H9 (cell line): ENCODE results near the gene TUNAR. TPM values are rescaled to one million over a fixed set of nuclear protein-coding genes. Genes with fewer than 3 reads are reported as not detected.

Experiments
- DNase-seq: peaks from one replicate; pipeline ENCODE4 v3.0.0-alpha.2; 2017
- H2AFZ ChIP-seq: one replicate; pipeline ENCODE4 v1.6.1; 2013; ENCODE audit warnings: mild to moderate bottlenecking, low read length, control low read depth, moderate library complexity
- H2AK5ac ChIP-seq: 2 replicates; pipeline ENCODE4 v1.6.1; 2013; ENCODE audit warnings: low read length, control low read depth, mixed read lengths; ENCODE audit not compliant: insufficient read length
- H2BK120ac ChIP-seq: one replicate; pipeline ENCODE4 v1.6.1; 2013; ENCODE audit warnings: low read depth, mild to moderate bottlenecking, low read length, control low read depth, inconsistent platforms; ENCODE audit not compliant: poor library complexity, severe bottlenecking
- H2BK12ac ChIP-seq: 2 replicates; pipeline ENCODE4 v1.6.1; 2013; ENCODE audit warnings: low read length, control low read depth, mixed read lengths, low read depth; ENCODE audit not compliant: insufficient read length
- H2BK15ac ChIP-seq: 2 replicates; pipeline ENCODE4 v1.6.1; 2013; ENCODE audit warnings: low read depth, low read length, control low read depth
- H2BK20ac ChIP-seq: one replicate; pipeline ENCODE4 v1.6.1; 2013; ENCODE audit warnings: low read depth, mild to moderate bottlenecking, low read length, control low read depth, inconsistent platforms; ENCODE audit not compliant: poor library complexity, severe bottlenecking
- H2BK5ac ChIP-seq: 2 replicates; pipeline ENCODE4 v1.6.1; 2013; ENCODE audit warnings: low read length, control low read depth, mixed read lengths; ENCODE audit not compliant: insufficient read length
- H3K14ac ChIP-seq: 2 replicates; pipeline ENCODE4 v1.6.1; 2013; ENCODE audit warnings: low read length, control low read depth; ENCODE audit not compliant: insufficient read depth
- H3K18ac ChIP-seq: 2 replicates; pipeline ENCODE4 v1.6.1; 2013; ENCODE audit warnings: low read depth, mild to moderate bottlenecking, mixed read lengths, low read length, control low read depth; ENCODE audit not compliant: insufficient read length
- H3K23ac ChIP-seq: 2 replicates; pipeline ENCODE4 v1.6.1; 2013; ENCODE audit warnings: low read length, control low read depth, mixed read lengths, low read depth; ENCODE audit not compliant: insufficient read length
- H3K23me2 ChIP-seq: 2 replicates; pipeline ENCODE4 v1.6.1; 2013; ENCODE audit warnings: low read depth, mild to moderate bottlenecking, mixed read lengths, low read length, control low read depth; ENCODE audit not compliant: insufficient read length, poor library complexity, severe bottlenecking
- H3K27ac ChIP-seq: 2 replicates; pipeline ENCODE4 v1.5.1; 2013; ENCODE audit warnings: low read length, control low read depth, mixed read lengths, low read depth; ENCODE audit not compliant: insufficient read length
- H3K27me3 ChIP-seq: 2 replicates; pipeline ENCODE4 v1.6.1; 2013; ENCODE audit warnings: low read length, control low read depth, inconsistent platforms; ENCODE audit not compliant: insufficient read depth
- H3K4ac ChIP-seq: 2 replicates; pipeline ENCODE4 v1.6.1; 2013; ENCODE audit warnings: low read depth, mild to moderate bottlenecking, control low read depth, inconsistent platforms, low read length, moderate library complexity
- H3K4me1 ChIP-seq: 2 replicates; pipeline ENCODE4 v1.6.1; 2013; ENCODE audit warnings: low read length, control low read depth, inconsistent platforms; ENCODE audit not compliant: insufficient read depth
- H3K4me2 ChIP-seq: 2 replicates; pipeline ENCODE4 v1.6.1; 2013; ENCODE audit warnings: low read length, control low read depth, mixed read lengths; ENCODE audit not compliant: insufficient read length, insufficient read depth
- H3K56ac ChIP-seq: 2 replicates; pipeline ENCODE4 v1.6.1; 2013; ENCODE audit warnings: low read depth, mild to moderate bottlenecking, mixed read lengths, low read length, control low read depth; ENCODE audit not compliant: insufficient read length
- H3K79me1 ChIP-seq: 2 replicates; pipeline ENCODE4 v1.6.1; 2013; ENCODE audit warnings: low read depth, mild to moderate bottlenecking, moderate library complexity, low read length, control low read depth, inconsistent platforms; ENCODE audit not compliant: insufficient read depth, poor library complexity, severe bottlenecking
- H3K79me2 ChIP-seq: 2 replicates; pipeline ENCODE4 v1.6.1; 2013; ENCODE audit warnings: low read length, control low read depth, inconsistent platforms; ENCODE audit not compliant: insufficient read depth
- H3K9ac ChIP-seq: 2 replicates; pipeline ENCODE4 v1.6.1; 2013; ENCODE audit warnings: low read length, control low read depth, mixed read lengths; ENCODE audit not compliant: insufficient read length; ENCODE audit errors: extremely low read depth
- H3K9me3 ChIP-seq: one replicate; pipeline ENCODE4 v1.6.1; 2013; ENCODE audit warnings: low read depth, low read length, inconsistent platforms; ENCODE audit not compliant: control insufficient read depth
- H3T11ph ChIP-seq: one replicate; pipeline ENCODE4 v1.6.1; 2013; ENCODE audit warnings: mild to moderate bottlenecking, low read length, control low read depth, inconsistent platforms
- H4K20me1 ChIP-seq: one replicate; pipeline ENCODE4 v1.6.1; 2013; ENCODE audit not compliant: control insufficient read depth, insufficient read length, insufficient read depth
- H4K5ac ChIP-seq: 2 replicates; pipeline ENCODE4 v1.6.1; 2013; ENCODE audit warnings: low read depth, mild to moderate bottlenecking, mixed read lengths, low read length, control low read depth; ENCODE audit not compliant: insufficient read length
- H4K8ac ChIP-seq: replicated peaks from 2 replicates; pipeline ENCODE4 v1.6.1; 2013; ENCODE audit warnings: low read length, control low read depth, mixed read lengths, low read depth; ENCODE audit not compliant: insufficient read length
- H4K91ac ChIP-seq: 2 replicates; pipeline ENCODE4 v1.6.1; 2013; ENCODE audit warnings: low read depth, mild to moderate bottlenecking, moderate library complexity, mixed read lengths, low read length, control low read depth; ENCODE audit not compliant: insufficient read length
- H3K27ac Mint-ChIP-seq, 3 experiments: 2 replicates in 2 of 3; 3 replicates in 1 of 3; pipeline ENCODE4 v1.8.0; 2020 to 2021; ENCODE audit warnings: mixed read lengths in 3 of 3, mild to moderate bottlenecking in 1 of 3, moderate library complexity in 1 of 3
- H3K27me3 Mint-ChIP-seq: 2 replicates; pipeline ENCODE4 v1.8.0; 2021; ENCODE audit warnings: low read depth, mild to moderate bottlenecking, moderate library complexity, mixed read lengths
- H3K36me3 Mint-ChIP-seq, 3 experiments: 2 replicates in 2 of 3; 3 replicates in 1 of 3; pipeline ENCODE4 v1.8.0; 2020 to 2021; ENCODE audit warnings: low read depth in 3 of 3, mixed read lengths in 3 of 3; ENCODE audit not compliant: insufficient read depth in 1 of 3
- H3K4me1 Mint-ChIP-seq, 2 experiments: 2 replicates each; pipeline ENCODE4 v1.8.0; 2020; ENCODE audit warnings: mixed read lengths in 2 of 2
- H3K4me3 Mint-ChIP-seq, 2 experiments: 2 replicates in 1 of 2; 3 replicates in 1 of 2; pipeline ENCODE4 v1.8.0; 2020 to 2021; ENCODE audit warnings: mild to moderate bottlenecking in 2 of 2, mixed read lengths in 2 of 2, moderate library complexity in 1 of 2
- H3K9me3 Mint-ChIP-seq, 2 experiments: 2 replicates in 1 of 2; 3 replicates in 1 of 2; pipeline ENCODE4 v1.8.0; 2020; ENCODE audit warnings: mild to moderate bottlenecking in 2 of 2, mixed read lengths in 2 of 2, moderate library complexity in 1 of 2
- WGBS: extraction: QIAGEN DNeasy Blood & Tissue Kit; methylation state at CpG from one replicate; pipeline ENCODE4 v1.1.7; 2013; ENCODE audit warnings: missing lambda C conversion rate, low lambda C conversion rate, mixed read lengths; ENCODE audit not compliant: insufficient read length; ENCODE audit errors: extremely low coverage; 5-methylcytosine and 5-hydroxymethylcytosine counted together
- total RNA-seq: library from RNA; stranded (reverse); gene quantifications from 2 replicates; pipeline ENCODE4 v1.2.1, GENCODE V29; 2021
- TF ChIP-seq, protein P1 (sequence below): fragments of 200-600 bp; sonication (generic); conservative IDR thresholded peaks from 3 replicates; pipeline ENCODE4 v1.8.0; 2021; ENCODE audit warnings: antibody characterized with exemption, mild to moderate bottlenecking

TUNAR gene
- total RNA-seq, 1 experiment from 2014 or later = 26.2 TPM

DNA sequence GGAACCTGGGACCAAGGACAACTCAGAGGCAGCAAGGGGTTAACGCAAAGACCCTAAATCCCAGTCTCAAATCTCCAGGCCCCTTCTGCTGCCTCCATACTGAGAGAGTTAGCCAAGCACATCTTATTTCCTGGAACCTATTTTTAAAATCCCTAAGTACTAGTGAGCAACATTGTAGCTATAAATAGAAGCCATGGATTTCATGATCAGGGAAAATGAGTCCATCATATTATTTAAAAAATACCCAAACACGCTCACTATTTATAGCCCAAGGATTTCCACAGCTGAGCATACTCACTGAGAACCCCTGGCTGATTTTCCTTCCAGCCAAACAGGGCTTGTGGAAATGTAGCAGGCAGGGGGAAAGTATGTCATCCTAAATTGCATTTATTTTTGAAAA lies 19.4 kb upstream of the TUNAR start:
- Histone ChIP-seq H3K23ac (no peak overlapping the region), H4K91ac (no peak overlapping the region), H3K4ac (no peak overlapping the region), H4K8ac (no peak overlapping the region), H2AK5ac (no peak overlapping the region), H2AFZ (no peak overlapping the region), H3K79me2 (no peaks in the 10 kb centered on the region), H3K18ac (no peak overlapping the region), H3K27me3 (no peaks in the 10 kb centered on the region), H4K5ac (no peak overlapping the region), H2BK12ac (no peak overlapping the region), H3K4me2 (no peak overlapping the region), H3K14ac (no peak overlapping the region), H2BK15ac (no peak overlapping the region), H4K20me1 (no peaks in the 10 kb centered on the region), H3K56ac (no peak overlapping the region), H3K23me2 (peaks cover 3% of the 10 kb centered on the region), H2BK120ac (no peak overlapping the region), H3K4me1 (no peaks in the 10 kb centered on the region), H3K27ac (no peak overlapping the region), H2BK5ac (no peak overlapping the region), H2BK20ac (no peak overlapping the region), H3T11ph (no peak overlapping the region), H3K79me1 (no peaks in the 10 kb centered on the region), H3K9me3 (no peaks in the 10 kb centered on the region), H3K9ac (no peak overlapping the region)
- no CpG with 5 or more reads among the region's 2 CpGs for whole genome bisulfite sequencing
- Mint-ChIP-seq H3K36me3 (no peaks in the 10 kb centered on the region), H3K9me3 (no peaks in the 10 kb centered on the region), H3K4me3 (no peak overlapping the region), H3K4me1 (no peaks in the 10 kb centered on the region), H3K27me3 (peaks cover 3% of the 10 kb centered on the region; the same call in 1 of the 2 replicates), H3K27ac (no peak overlapping the region)
- TF ChIP-seq, protein P1, sequence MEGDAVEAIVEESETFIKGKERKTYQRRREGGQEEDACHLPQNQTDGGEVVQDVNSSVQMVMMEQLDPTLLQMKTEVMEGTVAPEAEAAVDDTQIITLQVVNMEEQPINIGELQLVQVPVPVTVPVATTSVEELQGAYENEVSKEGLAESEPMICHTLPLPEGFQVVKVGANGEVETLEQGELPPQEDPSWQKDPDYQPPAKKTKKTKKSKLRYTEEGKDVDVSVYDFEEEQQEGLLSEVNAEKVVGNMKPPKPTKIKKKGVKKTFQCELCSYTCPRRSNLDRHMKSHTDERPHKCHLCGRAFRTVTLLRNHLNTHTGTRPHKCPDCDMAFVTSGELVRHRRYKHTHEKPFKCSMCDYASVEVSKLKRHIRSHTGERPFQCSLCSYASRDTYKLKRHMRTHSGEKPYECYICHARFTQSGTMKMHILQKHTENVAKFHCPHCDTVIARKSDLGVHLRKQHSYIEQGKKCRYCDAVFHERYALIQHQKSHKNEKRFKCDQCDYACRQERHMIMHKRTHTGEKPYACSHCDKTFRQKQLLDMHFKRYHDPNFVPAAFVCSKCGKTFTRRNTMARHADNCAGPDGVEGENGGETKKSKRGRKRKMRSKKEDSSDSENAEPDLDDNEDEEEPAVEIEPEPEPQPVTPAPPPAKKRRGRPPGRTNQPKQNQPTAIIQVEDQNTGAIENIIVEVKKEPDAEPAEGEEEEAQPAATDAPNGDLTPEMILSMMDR = no peak
- no peak for DNase-seq
